ENCODE results near the gene CLEC17A. TPM values are rescaled to one million over a fixed set of nuclear protein-coding genes. Genes with fewer than 3 reads are reported as not detected.
A peak's percentile ranks its signal among the peaks of the same experiment; 100 is the strongest.
"Not testable (repeated sequence)": the region's sequence is repeated elsewhere in the genome, so short reads cannot be mapped to it uniquely, and the experiment has no call there.

Gene CLEC17A
- total and polyA plus RNA-seq, 11 donors: 0.10 TPM; not detected in 10

DNA sequence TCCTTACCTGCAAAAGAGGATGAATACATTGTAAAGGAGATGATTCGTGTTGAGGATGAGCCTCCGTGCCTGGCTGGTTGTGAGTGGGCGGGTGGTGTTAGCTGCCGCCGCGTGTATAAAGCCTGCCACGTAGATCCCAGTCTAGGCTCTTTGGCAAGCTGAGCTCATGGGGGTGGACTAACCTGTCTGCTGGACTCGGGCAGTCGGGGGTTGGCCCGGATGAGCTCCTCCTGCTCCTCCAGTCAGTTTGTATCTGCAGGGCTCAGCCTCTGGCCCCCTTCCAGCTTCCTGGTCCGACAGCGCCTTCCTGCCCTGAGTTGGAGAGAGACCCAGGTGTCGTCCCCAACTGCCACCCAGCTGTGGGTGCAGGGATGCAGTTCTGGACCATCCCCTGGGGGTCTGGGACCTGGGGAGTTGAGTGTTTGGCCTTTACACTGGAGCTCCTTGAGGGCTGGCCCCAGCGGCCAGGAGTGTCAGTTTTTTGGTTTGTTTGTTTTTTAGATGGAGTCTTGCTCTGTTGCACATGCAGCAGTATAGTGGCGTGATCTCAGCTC lies 32.6 kb upstream of the CLEC17A start:
- Histone ChIP-seq H3K4me3 (no peak overlapping the region), H3K36me3 (peaks cover 0 to 33% (median 10%) of the 10 kb centered on the region in 9 donors), H3K4me1 (peaks cover 0 to 55% (median 18%) of the 10 kb centered on the region in 12 donors), H3K9me3 (no peaks in the 10 kb centered on the region), H3K27me3 (no peaks in the 10 kb centered on the region), H3K27ac (peak overlapping the region in 2 of 12 donors; percentile 4 to 42)
- no peak for ATAC-seq
- WGBS, 4 donors: 45 to 60% (median 53%) methylated on average over 9 to 15 of the region's 15 CpGs
- DNase-seq: peak in 1 of 5 donors; percentile 42
- TF ChIP-seq POLR2A (IDR thresholded peaks at IDR 0.05): no peak
- TF ChIP-seq, protein P1, sequence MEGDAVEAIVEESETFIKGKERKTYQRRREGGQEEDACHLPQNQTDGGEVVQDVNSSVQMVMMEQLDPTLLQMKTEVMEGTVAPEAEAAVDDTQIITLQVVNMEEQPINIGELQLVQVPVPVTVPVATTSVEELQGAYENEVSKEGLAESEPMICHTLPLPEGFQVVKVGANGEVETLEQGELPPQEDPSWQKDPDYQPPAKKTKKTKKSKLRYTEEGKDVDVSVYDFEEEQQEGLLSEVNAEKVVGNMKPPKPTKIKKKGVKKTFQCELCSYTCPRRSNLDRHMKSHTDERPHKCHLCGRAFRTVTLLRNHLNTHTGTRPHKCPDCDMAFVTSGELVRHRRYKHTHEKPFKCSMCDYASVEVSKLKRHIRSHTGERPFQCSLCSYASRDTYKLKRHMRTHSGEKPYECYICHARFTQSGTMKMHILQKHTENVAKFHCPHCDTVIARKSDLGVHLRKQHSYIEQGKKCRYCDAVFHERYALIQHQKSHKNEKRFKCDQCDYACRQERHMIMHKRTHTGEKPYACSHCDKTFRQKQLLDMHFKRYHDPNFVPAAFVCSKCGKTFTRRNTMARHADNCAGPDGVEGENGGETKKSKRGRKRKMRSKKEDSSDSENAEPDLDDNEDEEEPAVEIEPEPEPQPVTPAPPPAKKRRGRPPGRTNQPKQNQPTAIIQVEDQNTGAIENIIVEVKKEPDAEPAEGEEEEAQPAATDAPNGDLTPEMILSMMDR (IDR thresholded peaks at IDR 0.05): no peak
- intact Hi-C loops (cut with DNase I): no loop called here

DNA sequence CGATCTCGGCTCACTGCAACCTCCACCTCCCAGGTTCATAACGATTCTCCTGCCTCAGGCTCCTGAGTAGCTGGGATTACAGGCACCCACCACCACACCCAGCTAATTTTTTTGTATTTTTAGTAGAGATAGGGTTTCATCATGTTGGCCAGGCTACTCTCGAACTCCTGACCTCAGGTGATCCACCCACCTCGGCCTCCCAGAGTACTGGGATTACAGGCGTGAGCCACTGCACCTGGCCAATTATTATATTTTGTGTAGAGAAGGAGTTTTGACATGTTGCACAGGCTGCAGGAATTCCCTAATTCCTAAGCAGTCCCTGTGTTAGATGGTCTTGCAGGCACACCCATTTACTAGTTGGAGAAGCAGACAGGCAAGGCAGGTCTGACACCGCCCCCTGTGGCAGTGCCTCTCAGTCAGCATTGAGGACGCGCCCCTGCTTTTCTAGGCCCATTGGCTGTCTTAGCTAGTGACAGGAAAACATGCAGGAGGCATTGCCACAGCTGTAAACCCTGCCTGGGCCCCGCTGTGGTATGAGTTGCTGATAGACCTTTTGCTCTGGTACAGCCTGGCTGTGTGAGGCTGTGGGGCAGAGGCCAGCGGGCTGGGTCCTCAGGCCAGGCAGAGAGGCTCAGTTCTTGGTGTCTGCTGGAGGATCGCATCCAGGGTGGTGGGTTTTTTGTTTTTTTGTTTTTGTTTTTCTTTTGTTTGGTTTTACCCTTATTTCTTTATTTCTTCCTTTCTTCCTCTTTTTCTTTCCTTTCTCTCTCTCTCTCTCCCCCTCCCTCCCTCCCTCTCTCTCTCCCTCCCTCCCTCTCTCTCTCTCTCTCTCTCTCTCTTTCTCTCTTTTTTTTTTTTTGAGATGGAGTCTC lies 31.5 kb upstream of the CLEC17A start:
- WGBS, 4 donors: 61 to 76% (median 69%) methylated on average over 12 of the region's 12 CpGs
- ATAC-seq: peak; percentile 72 to 84 (median 80)
- Histone ChIP-seq H3K36me3 (peaks cover 0 to 33% (median 10%) of the 10 kb centered on the region in 9 donors), H3K4me1 (peaks cover 0 to 51% (median 17%) of the 10 kb centered on the region in 12 donors), H3K27ac (peak overlapping the region in 8 of 12 donors; percentile 1 to 64 (median 18))
- TF ChIP-seq, protein P1 (IDR thresholded peaks at IDR 0.05): peak in 11 of 12 donors; percentile 19 to 41 (median 24)
- peak in 4 of 5 donors; percentile 58 to 76 (median 67) for DNase-seq
- H3K4me3 ChIP-seq; intact Hi-C loops (cut with DNase I); H3K9me3 ChIP-seq; H3K27me3 ChIP-seq: not testable (repeated sequence)

DNA sequence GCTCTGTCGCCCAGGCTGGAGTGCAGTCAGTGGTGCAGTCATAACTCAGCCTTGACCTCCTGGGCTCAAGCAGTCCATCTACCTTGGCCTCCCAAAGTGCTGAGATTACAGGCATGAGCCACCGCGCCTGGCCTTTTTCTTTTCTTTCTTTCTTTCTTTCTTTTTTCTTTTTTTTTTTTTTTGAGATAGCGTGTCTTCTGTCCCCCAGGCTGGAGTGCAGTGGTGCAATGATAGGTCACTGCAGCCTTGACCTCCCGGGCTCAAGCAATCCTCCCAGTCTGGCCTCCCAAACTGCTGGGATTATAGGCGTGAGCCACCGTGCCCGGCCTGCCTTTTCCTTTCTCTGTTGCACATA lies 30.9 kb upstream of the CLEC17A start:
- H3K4me3 ChIP-seq; ATAC-seq; H3K9me3 ChIP-seq; DNase-seq; H3K27me3 ChIP-seq; intact Hi-C loops (cut with DNase I): not testable (repeated sequence)
- peak overlapping the region in 2 of 12 donors; percentile 13 to 54 for H3K27ac ChIP-seq
- H3K36me3 ChIP-seq: peaks cover 0 to 28% (median 9%) of the 10 kb centered on the region in 9 donors
- WGBS, 4 donors: 82 to 90% (median 86%) methylated on average over 8 of the region's 8 CpGs
- H3K4me1 ChIP-seq: peaks cover 0 to 57% (median 22%) of the 10 kb centered on the region in 12 donors

DNA sequence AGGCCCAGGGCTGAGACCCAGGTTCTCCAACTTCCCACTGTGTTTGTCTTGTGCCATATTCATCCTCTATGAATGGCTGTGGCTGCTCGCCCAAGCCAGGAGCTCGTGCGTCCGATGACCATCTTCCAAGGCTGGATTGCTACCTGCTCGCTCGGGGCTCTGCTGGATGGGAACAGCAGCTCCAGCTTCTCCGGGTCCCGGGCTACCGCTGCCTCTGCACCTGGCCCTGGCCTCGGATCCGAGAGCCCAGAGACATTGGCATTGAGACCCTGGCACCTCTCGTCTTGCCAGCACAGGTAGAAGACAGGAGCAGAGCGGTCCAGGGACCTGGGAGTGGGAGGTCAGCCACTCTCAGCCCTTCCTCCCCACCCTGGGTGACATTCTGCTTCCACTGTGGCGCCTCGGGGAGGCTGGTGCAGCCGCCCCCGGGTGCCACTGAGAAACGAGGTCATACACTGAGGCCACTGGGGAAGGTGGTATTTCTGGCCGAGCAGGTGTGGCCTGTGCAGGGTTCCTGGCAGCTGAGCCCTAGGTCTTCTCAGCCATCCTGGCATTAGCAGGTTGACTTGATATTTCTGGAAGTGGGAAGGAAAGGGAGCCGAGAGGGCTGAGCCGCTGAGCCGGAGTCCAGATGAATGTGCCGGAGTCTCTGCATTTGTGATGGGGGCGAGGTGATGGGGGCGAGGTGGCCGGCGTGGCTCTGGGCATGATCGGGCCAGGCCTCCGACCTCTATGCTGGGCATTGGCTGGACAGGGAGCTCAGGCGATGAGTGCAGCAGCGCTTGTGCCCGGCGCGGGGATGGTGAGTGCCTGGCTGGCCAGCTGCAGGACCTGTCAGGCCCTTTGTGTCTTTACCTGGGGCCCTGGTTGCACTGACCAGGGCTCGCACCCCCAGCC lies 29.6 kb upstream of the CLEC17A start:
- WGBS, 4 donors: 88 to 92% (median 92%) methylated on average over 25 to 35 of the region's 35 CpGs
- no peak overlapping the region for H3K4me3 ChIP-seq
- intact Hi-C loops (cut with DNase I): no loop called here
- DNase-seq (no peak), ATAC-seq (no peak)
- H3K9me3 ChIP-seq: no peaks in the 10 kb centered on the region
- TF ChIP-seq POLR2A (IDR thresholded peaks at IDR 0.05): no peak
- TF ChIP-seq, protein P1 (IDR thresholded peaks at IDR 0.05): no peak
- H3K27me3 ChIP-seq: no peaks in the 10 kb centered on the region
- peaks cover 0 to 64% (median 25%) of the 10 kb centered on the region in 12 donors for H3K4me1 ChIP-seq
- H3K27ac ChIP-seq: no peak overlapping the region
- H3K36me3 ChIP-seq: peaks cover 0 to 24% (median 7%) of the 10 kb centered on the region in 9 donors

Measured in heart left ventricle (tissue), 16 donors.